GM21619 (cell line): ENCODE results near the gene MAK.
"Not testable (repeated sequence)": the region's sequence is repeated elsewhere in the genome, so short reads cannot be mapped to it uniquely, and the experiment has no call there.

Source experiments
- ATAC-seq: cut with Tn5 transposase; IDR thresholded peaks from one replicate; pipeline ENCODE4 v1.9.1; 2021; ENCODE audit not compliant: unreplicated experiment

The MAK gene

GRCh38 chr6:10792101-10792500, 46.2 kb downstream of the MAK start:
- no peak for ATAC-seq

- no peak for ATAC-seq
Observed at GRCh38 chr6:10791673-10792072, 46.7 kb downstream of the MAK start.

- no peak for ATAC-seq
Observed at GRCh38 chr6:10779076-10779475, 59.3 kb downstream of the MAK start.

- no peak for ATAC-seq
Observed at GRCh38 chr6:10778230-10778629, 60.1 kb downstream of the MAK start.

GRCh38 chr6:10771371-10771894, 66.9 kb downstream of the MAK start:
- no peak for ATAC-seq

GRCh38 chr6:10769419-10769818, 68.9 kb downstream of the MAK start:
- ATAC-seq, result no peak

GRCh38 chr6:10763006-10763405, 75.3 kb downstream of the MAK start:
- no peak for ATAC-seq

GRCh38 chr6:10759884-10760329, 78.4 kb downstream of the MAK start:
- no peak for ATAC-seq

- ATAC-seq, result peak; percentile 65
Observed at GRCh38 chr6:10759312-10759839, 79.0 kb downstream of the MAK start.

GRCh38 chr6:10756085-10756484, 82.3 kb downstream of the MAK start:
- ATAC-seq, result no peak

GRCh38 chr6:10751757-10752156, 86.6 kb downstream of the MAK start:
- ATAC-seq, result not testable (repeated sequence)

- ATAC-seq, result not testable (repeated sequence)
Observed at GRCh38 chr6:10750568-10750967, 87.8 kb downstream of the MAK start.

GRCh38 chr6:10749734-10750133, 88.6 kb downstream of the MAK start:
- no peak for ATAC-seq

GRCh38 chr6:10747251-10747972, 90.9 kb downstream of the MAK start, which contains the start of gene TMEM14B:
TSS of gene TMEM14B (plus strand) at chr6:10747805. CDS start at chr6:10749246, 1,441 bp downstream.
- ATAC-seq, result peak; percentile 95

- no peak for ATAC-seq
Observed at GRCh38 chr6:10746915-10747250, 91.5 kb downstream of the MAK start.

GRCh38 chr6:10745116-10745515, 93.2 kb downstream of the MAK start:
- ATAC-seq, result no peak

GRCh38 chr6:10743515-10743914, 94.8 kb downstream of the MAK start:
- ATAC-seq, result no peak

GRCh38 chr6:10742251-10742650, 96.1 kb downstream of the MAK start:
- no peak for ATAC-seq

GRCh38 chr6:10741643-10742042, 96.7 kb downstream of the MAK start:
- ATAC-seq, result not testable (repeated sequence)

GRCh38 chr6:10740061-10740460, 98.3 kb downstream of the MAK start:
- ATAC-seq, result no peak

GRCh38 chr6:10736731-10737130, 101.6 kb downstream of the MAK start:
- no peak for ATAC-seq

- ATAC-seq, result no peak
Observed at GRCh38 chr6:10733863-10734262, 104.5 kb downstream of the MAK start.
